Esophagus squamous epithelium (tissue), 5 donors: ENCODE measurements around the gene CHEK1. TPM values are rescaled to one million over a fixed set of nuclear protein-coding genes. Genes with fewer than 3 reads are reported as not detected.

Source experiments
- DNase-seq: peaks from one replicate; lab custom pipeline; 2025; lab: John Stamatoyannopoulos, UW
- H3K27ac ChIP-seq, 4 donors: fragments of 200-600 bp; sonication (generic); one replicate each; pipeline ENCODE4 v1.5.1; 2016 to 2019; ENCODE audit warnings: mild to moderate bottlenecking in 1 of 4
- H3K27me3 ChIP-seq, 4 donors: fragments of 200-600 bp; sonication (generic); 1 replicate in 3 of 4; 2 replicates in 1 of 4; pipeline versions ENCODE4 v1.5.1 to v1.6.0; 2017 to 2021; ENCODE audit warnings: antibody characterized with exemption in 1 of 4
- H3K36me3 ChIP-seq, 3 donors: fragments of 200-600 bp; sonication (generic); one replicate each; pipeline ENCODE4 v1.5.1; 2016 to 2019
- H3K4me1 ChIP-seq, 3 donors: fragments of 200-600 bp; sonication (generic); one replicate each; pipeline ENCODE4 v1.5.1; 2017 to 2019
- H3K4me3 ChIP-seq, 4 donors: fragments of 200-600 bp; sonication (generic); 1 replicate in 3 of 4; 2 replicates in 1 of 4; pipeline ENCODE4 v1.5.1; 2016 to 2019; ENCODE audit warnings: mild to moderate bottlenecking in 2 of 4, moderate library complexity in 1 of 4
- H3K9me3 ChIP-seq, 3 donors: fragments of 200-600 bp; sonication (generic); one replicate each; pipeline ENCODE4 v1.5.1; 2016 to 2019
- POLR2A ChIP-seq, 4 donors: fragments of 450-650 bp; IDR thresholded peaks; one replicate each; pipeline ENCODE4 v1.6.1; 2017; ENCODE audit warnings: antibody characterized with exemption in 4 of 4, mild to moderate bottlenecking in 4 of 4, moderate library complexity in 3 of 4
- WGBS, 2 donors: methylation state at CpG; one replicate each; pipeline ENCODE4 v1.1.5; 2018; 5-methylcytosine and 5-hydroxymethylcytosine counted together
- intact Hi-C: fragments of 100-400 bp; cut with DNase I; formaldehyde crosslinking; loops from one replicate; pipeline ENCODE4 v1.15.0; 2022
- total RNA-seq, 4 donors: library from RNA; depleted of rRNA; stranded (reverse); fragments of >200 nt; gene quantifications; one replicate each; pipeline ENCODE4 v1.1.0, GENCODE V29; 2016
- TF ChIP-seq, protein P1 (sequence below), 6 experiments: fragments of 450-650 bp in 4 of 6; fragments of 200-600 bp in 2 of 6; sonication (generic) in 2 of 6; IDR thresholded peaks; one replicate each; pipeline ENCODE4 v1.5.1; 2016 to 2019; ENCODE audit warnings: antibody characterized with exemption in 6 of 6, mild to moderate bottlenecking in 4 of 6, moderate library complexity in 4 of 6
- donor health status: DM: yes; HTN: yes; CAD: no.

Gene CHEK1
- total RNA-seq, 4 donors from 2014 or later = 4.0 to 21.7 (median 7.5) TPM

DNA sequence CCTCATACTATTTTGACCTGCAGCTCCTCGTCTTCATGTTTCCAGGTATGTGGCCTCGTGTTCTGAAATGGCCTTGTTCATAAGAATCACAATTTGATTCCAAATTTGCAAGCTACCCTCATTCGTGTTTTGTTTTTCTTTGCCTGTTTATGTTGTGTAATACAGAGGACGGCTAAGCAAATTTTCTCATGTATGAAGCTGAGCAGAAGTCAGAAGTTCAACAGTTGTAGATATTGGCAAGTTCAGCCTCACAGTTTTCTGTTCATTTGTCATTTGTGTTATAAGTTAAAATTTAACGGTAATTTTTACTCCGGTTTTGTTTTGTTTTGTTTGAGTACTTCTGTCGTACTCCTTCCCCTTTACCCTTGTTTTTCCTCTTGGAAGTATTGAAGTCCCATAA, 15.4 kb upstream of the CHEK1 start:
- Histone ChIP-seq H3K27me3 (no peaks in the 10 kb centered on the region), H3K4me3 (no peak overlapping the region), H3K36me3 (peaks cover 11 to 100% (median 70%) of the 10 kb centered on the region in 3 donors), H3K27ac (no peak overlapping the region), H3K4me1 (no peaks in the 10 kb centered on the region), H3K9me3 (no peaks in the 10 kb centered on the region)
- 74 to 81% methylated on average over 7 of the region's 7 CpGs for WGBS, 2 donors
- DNase-seq = no peak
- intact Hi-C loops = no loop called here
- TF ChIP-seq, protein P1, sequence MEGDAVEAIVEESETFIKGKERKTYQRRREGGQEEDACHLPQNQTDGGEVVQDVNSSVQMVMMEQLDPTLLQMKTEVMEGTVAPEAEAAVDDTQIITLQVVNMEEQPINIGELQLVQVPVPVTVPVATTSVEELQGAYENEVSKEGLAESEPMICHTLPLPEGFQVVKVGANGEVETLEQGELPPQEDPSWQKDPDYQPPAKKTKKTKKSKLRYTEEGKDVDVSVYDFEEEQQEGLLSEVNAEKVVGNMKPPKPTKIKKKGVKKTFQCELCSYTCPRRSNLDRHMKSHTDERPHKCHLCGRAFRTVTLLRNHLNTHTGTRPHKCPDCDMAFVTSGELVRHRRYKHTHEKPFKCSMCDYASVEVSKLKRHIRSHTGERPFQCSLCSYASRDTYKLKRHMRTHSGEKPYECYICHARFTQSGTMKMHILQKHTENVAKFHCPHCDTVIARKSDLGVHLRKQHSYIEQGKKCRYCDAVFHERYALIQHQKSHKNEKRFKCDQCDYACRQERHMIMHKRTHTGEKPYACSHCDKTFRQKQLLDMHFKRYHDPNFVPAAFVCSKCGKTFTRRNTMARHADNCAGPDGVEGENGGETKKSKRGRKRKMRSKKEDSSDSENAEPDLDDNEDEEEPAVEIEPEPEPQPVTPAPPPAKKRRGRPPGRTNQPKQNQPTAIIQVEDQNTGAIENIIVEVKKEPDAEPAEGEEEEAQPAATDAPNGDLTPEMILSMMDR (IDR thresholded peaks at IDR 0.05) = no peak
- no peak for TF ChIP-seq POLR2A (IDR thresholded peaks at IDR 0.05)

- Histone ChIP-seq H3K4me1 (no peaks in the 10 kb centered on the region), H3K36me3 (peaks cover 21 to 93% (median 58%) of the 10 kb centered on the region in 3 donors), H3K27ac (no peak overlapping the region), H3K9me3 (no peaks in the 10 kb centered on the region), H3K27me3 (no peaks in the 10 kb centered on the region), H3K4me3 (no peak overlapping the region)
- no peak for DNase-seq
- TF ChIP-seq POLR2A (IDR thresholded peaks at IDR 0.05) = no peak
- TF ChIP-seq, protein P1 (IDR thresholded peaks at IDR 0.05) = no peak
- intact Hi-C loops = no loop called here
- 41 to 60% methylated on average over 4 of the region's 4 CpGs for WGBS, 2 donors
Observed at GRCh38 chr11:125618383-125618782, 6.6 kb upstream of the CHEK1 start.

GRCh38 chr11:125621995-125622394, 3.0 kb upstream of the CHEK1 start:
- H3K27ac ChIP-seq = no peak overlapping the region
- DNase-seq = no peak
- TF ChIP-seq, protein P1 (IDR thresholded peaks at IDR 0.05) = no peak
- TF ChIP-seq POLR2A (IDR thresholded peaks at IDR 0.05) = no peak
- H3K4me1 ChIP-seq = peaks cover 0 to 22% (median 13%) of the 10 kb centered on the region in 3 donors
- no peaks in the 10 kb centered on the region for H3K9me3 ChIP-seq
- no peak overlapping the region for H3K4me3 ChIP-seq
- H3K36me3 ChIP-seq = peaks cover 15 to 57% (median 28%) of the 10 kb centered on the region in 3 donors
- H3K27me3 ChIP-seq = no peaks in the 10 kb centered on the region
- 63 to 64% methylated on average over 2 of the region's 2 CpGs for WGBS, 2 donors
- intact Hi-C loops = no loop called here

DNA sequence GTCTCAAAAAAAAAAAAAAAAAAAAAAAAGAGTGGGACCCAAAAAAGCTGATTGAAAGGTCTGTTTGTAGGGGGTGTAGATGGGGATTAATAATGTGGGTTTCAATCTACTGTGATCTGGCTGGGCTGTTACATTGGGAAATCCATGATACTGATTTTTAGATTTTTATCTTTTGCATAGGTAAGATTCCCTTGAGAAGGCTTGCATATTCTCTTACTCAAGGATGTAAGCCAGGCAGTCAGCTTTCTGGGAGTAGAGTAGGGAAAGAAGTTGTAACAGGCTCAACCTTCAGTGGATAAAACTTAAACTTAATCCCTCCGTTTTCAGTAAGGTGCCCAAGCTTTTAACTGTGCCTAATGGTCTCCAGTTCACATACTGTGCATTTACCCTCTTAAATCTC, 1.9 kb upstream of the CHEK1 start:
- H3K27me3 ChIP-seq = no peaks in the 10 kb centered on the region
- H3K4me3 ChIP-seq = no peak overlapping the region
- intact Hi-C loops = no loop called here
- WGBS, 2 donors = 82 to 100% methylated on average over 1 of the region's 1 CpG
- H3K4me1 ChIP-seq = peaks cover 0 to 25% (median 14%) of the 10 kb centered on the region in 3 donors
- H3K36me3 ChIP-seq = peaks cover 15 to 46% (median 28%) of the 10 kb centered on the region in 3 donors
- no peak for TF ChIP-seq POLR2A (IDR thresholded peaks at IDR 0.05)
- TF ChIP-seq, protein P1 (IDR thresholded peaks at IDR 0.05) = no peak
- H3K27ac ChIP-seq = no peak overlapping the region
- H3K9me3 ChIP-seq = no peaks in the 10 kb centered on the region
- DNase-seq = no peak

DNA sequence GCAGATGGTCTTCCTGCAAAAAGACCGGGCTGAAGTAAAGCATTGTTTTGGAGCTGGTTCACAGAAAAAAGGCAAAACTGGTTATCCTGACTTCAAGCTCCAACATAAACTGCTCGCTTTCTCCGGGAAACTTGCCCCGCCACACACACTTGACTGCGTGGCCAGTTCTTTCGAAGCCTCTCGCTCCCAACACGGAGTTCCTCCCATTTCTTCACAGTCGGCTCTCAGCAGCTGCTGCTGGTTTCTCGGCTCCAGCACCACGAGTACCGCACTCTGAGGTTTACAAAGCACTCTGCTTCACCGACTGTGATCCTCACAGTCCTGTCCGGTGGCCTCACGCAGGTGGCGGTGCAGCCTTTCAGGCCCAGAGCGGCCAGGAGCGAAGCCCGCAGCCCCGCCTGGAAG, 264 bp downstream of the CHEK1 start:
- no peak for DNase-seq
- WGBS, 2 donors = 1 to 2% methylated on average over 9 to 14 of the region's 20 CpGs

More for the DNA sequence above, 264 bp downstream of the CHEK1 start:
- Histone ChIP-seq H3K27me3 (no peaks in the 10 kb centered on the region), H3K36me3 (peaks cover 0 to 25% (median 12%) of the 10 kb centered on the region in 3 donors), H3K9me3 (no peaks in the 10 kb centered on the region), H3K4me3 (peak overlapping the region; percentile 48 to 84 (median 78)), H3K4me1 (peaks cover 0 to 25% (median 14%) of the 10 kb centered on the region in 3 donors), H3K27ac (peak overlapping the region; percentile 92 to 97 (median 95))
- TF ChIP-seq POLR2A (IDR thresholded peaks at IDR 0.05) = peak in 1 of 4 donors; percentile 36
- TF ChIP-seq, protein P1 (IDR thresholded peaks at IDR 0.05) = no peak
- intact Hi-C loops = no loop called here
